Embryonic facial prominence (tissue), 1 donor: ENCODE data around the gene NAPG.
"Not testable (repeated sequence)": the region's sequence is repeated elsewhere in the genome, so short reads cannot be mapped to it uniquely, and the experiment has no call there.

Source experiments
- DNase-seq: peaks from one replicate; pipeline ENCODE4 v3.0.0-alpha.2; 2016; ENCODE audit errors: extremely low spot score

NAPG gene

GRCh38 chr18:10546557-10547300, 20.9 kb downstream of the NAPG start:
- DNase-seq = no peak

- no peak for DNase-seq
These were observed 26.4 kb downstream of the NAPG start for GRCh38 chr18:10552226-10552625.

GRCh38 chr18:10556251-10556650, 30.4 kb downstream of the NAPG start:
- not testable (repeated sequence) for DNase-seq

GRCh38 chr18:10557085-10557677, 31.4 kb downstream of the NAPG start:
- no peak for DNase-seq

GRCh38 chr18:10558243-10558966, 32.6 kb downstream of the NAPG start:
- no peak for DNase-seq

- DNase-seq = no peak
These were observed 33.1 kb downstream of the NAPG start for GRCh38 chr18:10558967-10559298.

- DNase-seq = no peak
These were observed 34.0 kb downstream of the NAPG start for GRCh38 chr18:10559553-10560451.

GRCh38 chr18:10560452-10561045, 34.7 kb downstream of the NAPG start:
- peak; percentile 46 for DNase-seq

GRCh38 chr18:10562773-10563160, 36.9 kb downstream of the NAPG start:
- no peak for DNase-seq

- no peak for DNase-seq
These were observed 38.1 kb downstream of the NAPG start for GRCh38 chr18:10563886-10564285.

- DNase-seq = no peak
These were observed 39.3 kb downstream of the NAPG start for GRCh38 chr18:10564975-10565773.

- DNase-seq = no peak
These were observed 40.0 kb downstream of the NAPG start for GRCh38 chr18:10565835-10566234.

GRCh38 chr18:10566390-10566789, 40.6 kb downstream of the NAPG start:
- DNase-seq = no peak

GRCh38 chr18:10569941-10570340, 44.1 kb downstream of the NAPG start:
- DNase-seq = not testable (repeated sequence)

GRCh38 chr18:10570622-10571021, 44.8 kb downstream of the NAPG start:
- DNase-seq = no peak

GRCh38 chr18:10571537-10571936, 45.7 kb downstream of the NAPG start:
- no peak for DNase-seq

- DNase-seq = not testable (repeated sequence)
These were observed 47.4 kb downstream of the NAPG start for GRCh38 chr18:10573261-10573660.

GRCh38 chr18:10574412-10574811, 48.6 kb downstream of the NAPG start:
- DNase-seq = not testable (repeated sequence)

- not testable (repeated sequence) for DNase-seq
These were observed 52.2 kb downstream of the NAPG start for GRCh38 chr18:10577842-10578572.

GRCh38 chr18:10578573-10578899, 52.7 kb downstream of the NAPG start:
- not testable (repeated sequence) for DNase-seq
